NOMO-1 (cell line): ENCODE measurements around the gene FBXO15.

Experiments used
- DNase-seq, 2 experiments: peaks; one replicate each; lab custom pipeline; 2025; ENCODE audit not compliant: unreplicated experiment in 2 of 2; lab: John Stamatoyannopoulos, UW

The FBXO15 gene

GRCh38 chr18:74116633-74117554 lies 30.7 kb downstream of the FBXO15 start:
- peak in 1 of 2 experiments; percentile 25 for DNase-seq

- DNase-seq: no peak
Observed at GRCh38 chr18:74115046-74115445, 32.6 kb downstream of the FBXO15 start.

- DNase-seq: no peak
Observed at GRCh38 chr18:74114116-74114515, 33.5 kb downstream of the FBXO15 start.

- no peak for DNase-seq
Observed at GRCh38 chr18:74113711-74114110, 33.9 kb downstream of the FBXO15 start.

GRCh38 chr18:74110976-74111375 lies 36.7 kb downstream of the FBXO15 start:
- DNase-seq: no peak

- DNase-seq: no peak
Observed at GRCh38 chr18:74110149-74110548, 37.5 kb downstream of the FBXO15 start.

- no peak for DNase-seq
Observed at GRCh38 chr18:74108460-74108859, 39.2 kb downstream of the FBXO15 start.

- no peak for DNase-seq
Observed at GRCh38 chr18:74097803-74098202, 49.8 kb downstream of the FBXO15 start.

- DNase-seq: no peak
Observed at GRCh38 chr18:74092922-74093321, 54.7 kb downstream of the FBXO15 start.

- DNase-seq: no peak
Observed at GRCh38 chr18:74084184-74084855, 63.3 kb downstream of the FBXO15 start.

- DNase-seq: no peak
Observed at GRCh38 chr18:74083557-74083952, 64.1 kb downstream of the FBXO15 start.

- DNase-seq: no peak
Observed at GRCh38 chr18:74082742-74083556, 64.7 kb downstream of the FBXO15 start.

- peak; percentile 43 to 57 for DNase-seq
Observed at GRCh38 chr18:74081966-74082741, 65.5 kb downstream of the FBXO15 start.

- no peak for DNase-seq
Observed at GRCh38 chr18:74078257-74078656, 69.4 kb downstream of the FBXO15 start.

GRCh38 chr18:74074668-74075564 lies 72.7 kb downstream of the FBXO15 start:
- no peak for DNase-seq

GRCh38 chr18:74073957-74074667 lies 73.5 kb downstream of the FBXO15 start:
- DNase-seq: no peak

- DNase-seq: peak; percentile 73 to 85
Observed at GRCh38 chr18:74069178-74070050, 78.2 kb downstream of the FBXO15 start.

- DNase-seq: no peak
Observed at GRCh38 chr18:74068296-74068695, 79.3 kb downstream of the FBXO15 start.
